Effector CD4-positive, alpha-beta T cell (primary cell): ENCODE results near the gene RTP4.
"Not testable (repeated sequence)": the region's sequence is repeated elsewhere in the genome, so short reads cannot be mapped to it uniquely, and the experiment has no call there.

Experiments
- DNase-seq: peaks from one replicate; pipeline ENCODE4 v3.0.0-alpha.2; 2020

The RTP4 gene

DNA sequence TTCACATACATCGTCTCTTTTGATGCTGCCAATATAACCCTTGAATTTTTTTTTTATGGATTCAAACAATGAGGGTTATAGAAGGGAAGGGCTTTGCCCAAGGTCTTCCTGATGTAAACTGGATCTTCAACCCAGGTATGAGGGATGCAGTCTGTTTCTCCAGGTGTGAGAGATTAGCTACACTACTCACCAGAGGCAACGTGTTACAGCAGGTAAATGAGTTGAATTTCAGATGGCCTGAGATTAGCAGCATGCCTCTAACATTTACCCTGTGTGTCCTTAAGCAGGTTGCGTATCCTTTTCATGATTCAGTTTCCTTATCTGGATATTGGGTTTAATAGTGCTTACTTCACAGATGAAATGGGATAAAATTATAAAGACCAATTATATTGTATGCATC, 1.9 kb downstream of the RTP4 start:
- no peak for DNase-seq

DNA sequence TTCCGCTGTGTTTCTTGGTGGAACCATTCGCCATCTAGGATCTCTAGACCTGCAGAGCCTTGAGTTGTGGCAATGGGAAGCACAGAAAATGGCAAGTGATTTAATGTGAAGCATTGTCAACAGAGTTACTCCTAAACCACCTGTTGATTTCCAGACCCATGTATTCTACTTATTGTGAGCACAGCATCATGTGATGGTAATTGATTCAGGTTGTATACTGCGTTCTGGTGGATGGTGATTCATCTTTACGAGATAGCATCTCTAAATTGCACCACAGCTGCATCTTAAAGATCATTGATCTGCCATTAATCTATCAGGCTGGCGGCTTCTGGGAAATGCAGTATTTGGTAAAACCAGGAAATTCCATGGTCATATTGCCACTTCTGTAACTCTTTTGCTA, 7.4 kb downstream of the RTP4 start:
- no peak for DNase-seq

DNA sequence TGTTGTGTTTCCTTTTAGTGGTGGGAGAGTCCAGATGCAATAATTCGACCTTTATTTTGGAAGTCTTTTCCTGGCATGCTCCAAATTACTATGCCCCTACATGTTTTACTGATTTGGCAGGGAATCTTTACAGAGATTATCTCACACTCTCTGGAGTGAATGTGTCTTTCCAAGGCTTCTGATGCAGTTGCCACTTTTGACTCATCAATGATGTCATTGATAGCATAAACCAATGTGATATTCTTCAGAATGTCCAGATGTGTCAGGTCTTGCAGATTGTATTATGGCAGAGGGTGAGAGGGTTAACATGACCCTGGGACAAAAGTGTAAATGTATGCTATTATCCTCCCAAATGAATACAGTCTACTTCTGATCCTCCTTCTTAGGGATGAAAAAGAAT, 9.7 kb downstream of the RTP4 start:
- DNase-seq: no peak

DNA sequence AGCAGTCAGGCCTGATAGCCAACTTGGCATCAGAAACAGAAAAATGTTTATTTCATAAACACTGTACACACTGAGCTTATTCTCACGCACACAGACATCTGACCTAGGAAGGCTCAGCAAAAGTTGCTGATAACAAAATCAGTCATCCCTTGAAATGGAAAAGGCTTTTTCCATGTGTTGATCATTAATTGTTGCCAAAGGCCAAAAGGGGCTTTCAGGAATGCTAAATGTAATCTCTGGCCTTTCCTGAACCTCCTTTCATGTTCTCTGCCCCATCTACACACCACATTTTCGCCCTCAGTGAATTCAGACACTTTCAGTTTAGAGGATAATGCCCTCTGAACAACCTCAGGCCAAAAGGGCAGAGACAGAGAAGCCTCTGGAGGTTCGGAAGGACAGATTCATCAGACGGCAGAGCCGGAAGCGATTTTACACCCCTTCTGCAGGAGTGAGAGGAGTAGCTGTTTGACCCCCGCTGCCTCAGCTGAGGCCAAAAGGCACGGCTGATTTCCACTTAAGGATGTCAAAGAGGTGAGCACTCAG, 14.5 kb downstream of the RTP4 start:
- DNase-seq: no peak

DNA sequence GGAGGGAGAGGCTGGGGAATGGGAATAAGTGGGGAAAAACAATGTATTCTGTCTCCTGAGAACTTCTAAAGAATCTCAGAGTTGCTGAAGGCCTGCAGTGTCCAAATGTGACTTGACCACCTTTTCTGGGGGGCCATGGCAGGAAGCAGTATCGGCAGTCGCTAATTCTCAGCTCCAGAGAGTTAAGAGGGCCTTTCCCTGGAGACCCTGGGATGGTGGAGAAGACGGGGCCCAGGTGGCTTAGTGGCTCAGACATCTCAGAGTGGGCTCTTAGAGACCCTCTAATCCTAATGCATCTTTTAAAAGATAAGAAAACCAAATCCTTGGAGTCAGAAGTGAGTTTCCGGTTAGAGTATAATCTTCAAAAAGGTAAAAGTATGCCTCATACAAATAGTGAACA, 15.1 kb downstream of the RTP4 start:
- DNase-seq: no peak

DNA sequence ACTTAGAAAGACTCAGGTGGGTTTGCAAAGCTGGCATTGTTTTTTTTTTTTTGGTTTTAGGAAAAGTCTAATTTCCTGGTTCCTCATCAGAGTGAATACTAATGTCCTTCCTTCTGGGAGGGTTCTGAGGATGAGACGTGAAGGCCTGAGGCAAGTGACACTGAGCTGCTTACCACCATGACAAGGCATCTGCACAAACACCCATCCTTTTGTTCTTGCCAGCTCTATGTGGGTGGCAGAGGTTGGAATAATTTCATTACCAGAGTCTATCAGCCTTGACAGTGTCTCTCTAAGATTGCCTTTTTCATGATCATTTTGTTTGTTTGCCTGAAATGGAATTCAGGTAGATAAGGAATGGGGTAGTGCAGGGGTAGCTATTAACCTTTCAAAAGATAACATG, 17.1 kb downstream of the RTP4 start:
- DNase-seq: no peak

DNA sequence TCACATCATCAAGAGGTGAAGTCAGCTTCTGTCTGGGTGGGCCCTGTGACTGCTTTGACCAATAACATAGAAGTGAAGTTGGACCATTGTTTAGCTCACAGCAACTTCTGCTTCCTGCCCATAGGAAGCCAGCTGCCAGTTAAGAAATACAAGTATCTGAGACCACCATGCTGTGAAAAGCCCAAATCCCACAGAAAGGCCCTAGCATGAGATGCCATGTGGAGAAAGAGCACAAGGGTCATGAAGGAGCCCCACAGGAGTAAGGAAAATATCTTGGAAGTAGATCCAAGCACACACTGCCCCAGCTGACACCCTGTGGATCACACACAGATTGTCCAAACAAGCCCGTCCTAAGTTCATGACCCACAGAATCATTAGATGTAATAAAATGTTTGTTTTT, 28.5 kb downstream of the RTP4 start:
- no peak for DNase-seq

DNA sequence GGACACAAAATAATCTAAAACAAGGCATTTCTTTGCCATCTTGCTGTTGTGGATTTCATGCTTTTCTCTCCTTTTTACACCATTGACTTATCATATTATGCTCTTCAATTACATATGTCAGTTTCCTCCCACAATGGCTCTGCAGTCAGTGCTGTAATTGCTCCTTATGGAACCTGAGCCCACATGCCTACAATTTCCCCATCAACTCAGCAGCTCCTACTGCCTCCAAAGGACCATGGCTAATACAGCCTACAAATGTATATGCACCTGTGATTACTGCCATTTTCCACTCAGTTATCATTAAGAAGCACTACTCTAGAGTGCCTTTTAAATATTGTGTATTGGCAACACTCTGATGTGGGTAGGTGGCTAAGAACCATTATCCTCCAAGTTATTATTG, 30.8 kb downstream of the RTP4 start:
- no peak for DNase-seq

DNA sequence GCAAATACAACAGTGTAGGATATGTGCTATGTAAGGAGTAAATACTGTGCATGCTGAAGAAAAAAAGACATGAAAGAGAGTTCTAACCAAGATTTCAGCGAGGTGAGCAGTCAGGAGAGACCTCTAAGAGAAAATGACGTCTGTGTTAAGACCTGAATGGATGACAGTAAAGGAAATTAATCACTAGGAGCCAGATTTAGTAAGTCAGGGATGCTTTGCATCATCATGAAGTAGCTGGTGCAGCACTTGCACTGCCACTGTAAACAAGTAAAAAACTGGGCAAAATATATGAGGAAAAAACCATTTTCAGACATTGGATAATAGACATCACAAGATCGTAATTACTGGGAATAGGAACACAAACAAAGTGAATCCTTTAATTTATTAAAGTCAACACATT, 32.6 kb downstream of the RTP4 start:
- DNase-seq: no peak

DNA sequence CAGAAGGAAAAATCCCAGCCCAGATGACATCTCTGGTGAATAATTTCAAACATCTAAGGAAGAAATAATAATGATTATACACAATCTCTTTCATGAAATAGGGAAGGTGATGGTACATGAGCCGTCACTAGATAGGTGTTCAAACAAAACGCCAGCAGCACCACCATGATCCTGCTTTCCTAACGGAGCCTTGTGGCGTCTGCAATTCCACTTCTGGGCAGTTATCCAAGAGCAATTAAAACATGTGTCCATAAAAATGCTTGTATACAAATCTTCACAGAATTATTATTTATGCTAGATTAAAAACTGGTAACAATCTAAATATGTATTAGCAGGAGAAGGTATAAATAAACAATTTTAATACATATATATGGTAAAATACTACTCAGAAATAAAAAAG, 33.7 kb downstream of the RTP4 start:
- no peak for DNase-seq

DNA sequence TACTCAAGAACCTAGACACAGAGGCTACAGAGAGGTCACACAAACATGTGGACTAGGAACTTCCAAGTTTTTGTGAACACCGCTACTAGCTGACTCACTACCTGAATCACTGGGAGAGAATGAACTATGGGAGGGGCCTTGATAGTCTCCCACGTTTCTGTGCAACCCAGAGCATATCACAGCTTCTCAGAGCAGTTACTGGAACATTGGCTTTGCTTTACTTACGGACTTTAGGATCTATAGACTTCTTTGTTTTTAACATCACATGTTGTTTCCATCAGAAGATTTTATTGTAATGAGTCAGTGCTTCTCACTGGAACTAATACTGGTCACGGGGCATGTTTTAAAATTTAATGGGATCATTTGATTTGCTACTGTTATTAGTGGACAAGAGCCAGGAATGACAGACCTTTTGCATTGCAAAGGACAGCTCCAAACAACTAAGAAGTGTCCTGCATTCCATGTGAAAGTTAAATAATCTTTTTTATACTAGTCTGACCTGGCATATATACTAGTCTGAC, 35.6 kb downstream of the RTP4 start:
- DNase-seq: no peak

DNA sequence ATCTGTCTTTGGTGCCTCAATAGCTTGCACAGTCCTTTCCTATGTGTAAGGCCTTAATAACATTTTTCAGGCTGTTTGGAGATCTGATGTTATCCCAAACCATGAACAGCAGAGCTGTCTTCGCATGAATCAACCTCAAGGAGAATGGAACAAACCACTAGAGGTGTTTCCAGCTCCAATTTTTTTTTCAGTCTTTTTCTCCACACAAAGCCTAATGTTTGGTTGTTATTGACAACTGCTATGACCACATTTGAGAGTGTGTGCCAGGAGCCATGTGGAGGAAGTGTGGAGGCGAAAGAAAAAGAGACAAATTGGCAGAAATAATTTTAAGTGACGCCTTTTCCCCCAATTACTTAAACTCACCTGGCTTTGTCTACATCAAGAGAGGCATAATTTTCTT, 38.7 kb downstream of the RTP4 start:
- DNase-seq: no peak

DNA sequence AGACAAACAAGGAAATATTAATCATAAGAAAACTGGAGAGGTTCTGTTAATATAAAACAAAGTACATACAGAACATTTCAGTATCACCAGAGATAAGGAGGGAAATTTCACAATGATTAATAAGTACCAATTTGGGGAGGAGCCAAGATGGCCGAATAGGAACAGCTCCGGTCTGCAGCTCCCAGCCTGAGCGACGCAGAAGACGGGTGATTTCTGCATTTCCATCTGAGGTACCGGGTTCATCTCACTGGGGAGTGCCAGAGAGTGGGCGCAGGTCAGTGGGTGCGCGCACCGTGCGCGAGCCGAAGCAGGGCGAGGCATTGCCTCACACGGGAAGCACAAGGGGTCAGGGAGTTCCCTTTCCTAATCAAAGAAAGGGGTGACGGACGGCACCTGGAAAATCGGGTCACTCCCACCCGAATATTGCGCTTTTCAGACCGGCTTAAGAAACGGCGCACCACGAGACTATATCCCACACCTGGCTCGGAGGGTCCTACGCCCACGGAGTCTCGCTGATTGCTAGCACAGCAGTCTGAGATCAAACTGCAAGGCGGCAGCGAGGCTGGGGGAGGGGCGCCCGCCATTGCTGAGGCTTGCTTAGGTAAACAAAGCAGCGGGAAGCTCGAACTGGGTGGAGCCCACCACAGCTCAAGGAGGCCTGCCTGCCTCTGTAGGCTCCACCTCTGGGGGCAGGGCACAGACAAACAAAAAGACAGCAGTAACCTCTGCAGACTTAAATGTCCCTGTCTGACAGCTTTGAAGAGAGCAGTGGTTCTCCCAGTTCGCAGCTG, 44.0 kb downstream of the RTP4 start:
- DNase-seq: not testable (repeated sequence)
